ENCODE measurements around the gene MYO16.

The MYO16 gene

DNA sequence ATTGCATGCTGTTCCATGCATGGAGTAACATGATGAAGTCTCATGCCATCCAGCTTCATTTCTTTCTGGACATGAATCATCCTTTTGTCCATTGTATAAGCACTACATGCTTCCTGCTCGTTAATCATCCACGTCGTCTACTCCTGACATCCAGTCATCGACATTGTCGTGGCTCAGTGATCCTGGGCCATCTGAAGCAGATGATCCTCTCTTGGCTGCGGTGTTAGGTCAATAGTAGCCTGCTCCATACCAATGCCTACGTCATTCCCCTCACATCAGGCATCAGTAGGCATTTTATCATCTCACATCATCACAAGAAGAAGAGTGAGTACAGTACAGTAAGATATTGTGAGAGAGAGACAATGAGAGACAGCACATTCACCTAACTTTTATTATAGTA is 7.9 kb upstream of the MYO16 start:
- no peak for DNase-seq
- H3K36me3 Mint-ChIP-seq (ENCODE audit: low read depth), result no peaks in the 10 kb centered on the region
- no peak overlapping the region for H3K4me3 Mint-ChIP-seq
- H3K27ac Mint-ChIP-seq, result no peak overlapping the region
- no peaks in the 10 kb centered on the region for H3K4me1 Mint-ChIP-seq
- no peaks in the 10 kb centered on the region for H3K9me3 Mint-ChIP-seq
- TF ChIP-seq, protein P1, sequence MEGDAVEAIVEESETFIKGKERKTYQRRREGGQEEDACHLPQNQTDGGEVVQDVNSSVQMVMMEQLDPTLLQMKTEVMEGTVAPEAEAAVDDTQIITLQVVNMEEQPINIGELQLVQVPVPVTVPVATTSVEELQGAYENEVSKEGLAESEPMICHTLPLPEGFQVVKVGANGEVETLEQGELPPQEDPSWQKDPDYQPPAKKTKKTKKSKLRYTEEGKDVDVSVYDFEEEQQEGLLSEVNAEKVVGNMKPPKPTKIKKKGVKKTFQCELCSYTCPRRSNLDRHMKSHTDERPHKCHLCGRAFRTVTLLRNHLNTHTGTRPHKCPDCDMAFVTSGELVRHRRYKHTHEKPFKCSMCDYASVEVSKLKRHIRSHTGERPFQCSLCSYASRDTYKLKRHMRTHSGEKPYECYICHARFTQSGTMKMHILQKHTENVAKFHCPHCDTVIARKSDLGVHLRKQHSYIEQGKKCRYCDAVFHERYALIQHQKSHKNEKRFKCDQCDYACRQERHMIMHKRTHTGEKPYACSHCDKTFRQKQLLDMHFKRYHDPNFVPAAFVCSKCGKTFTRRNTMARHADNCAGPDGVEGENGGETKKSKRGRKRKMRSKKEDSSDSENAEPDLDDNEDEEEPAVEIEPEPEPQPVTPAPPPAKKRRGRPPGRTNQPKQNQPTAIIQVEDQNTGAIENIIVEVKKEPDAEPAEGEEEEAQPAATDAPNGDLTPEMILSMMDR (IDR thresholded peaks at IDR 0.05), result no peak
- peaks cover 8% of the 10 kb centered on the region for H3K27me3 Mint-ChIP-seq (ENCODE audit: low read depth, poor library complexity)

DNA sequence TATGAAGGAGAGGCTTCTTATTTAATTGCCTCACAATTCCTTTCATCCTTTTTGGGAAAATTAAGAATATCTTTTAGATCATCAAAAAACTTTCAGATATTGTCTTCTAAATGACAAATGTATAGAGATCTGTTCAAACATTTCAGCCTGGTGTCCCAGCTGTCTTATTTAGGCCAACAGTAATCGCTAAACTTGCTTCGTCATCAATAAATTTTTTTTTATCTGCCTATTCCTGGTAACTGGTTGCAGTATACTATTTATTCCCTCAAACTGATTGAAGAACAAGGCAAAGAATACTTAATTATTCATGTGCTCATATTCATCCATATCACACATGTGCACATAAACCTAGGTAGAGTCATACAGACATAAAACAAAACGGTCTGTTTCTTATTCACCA is 5.3 kb upstream of the MYO16 start:
- Mint-ChIP-seq H3K27me3 (ENCODE audit: low read depth, poor library complexity) (peaks cover 4% of the 10 kb centered on the region), H3K36me3 (ENCODE audit: low read depth) (no peaks in the 10 kb centered on the region), H3K4me3 (no peak overlapping the region), H3K9me3 (no peaks in the 10 kb centered on the region), H3K27ac (no peak overlapping the region), H3K4me1 (no peaks in the 10 kb centered on the region)
- no peak for DNase-seq
- TF ChIP-seq, protein P1 (IDR thresholded peaks at IDR 0.05), result no peak

DNA sequence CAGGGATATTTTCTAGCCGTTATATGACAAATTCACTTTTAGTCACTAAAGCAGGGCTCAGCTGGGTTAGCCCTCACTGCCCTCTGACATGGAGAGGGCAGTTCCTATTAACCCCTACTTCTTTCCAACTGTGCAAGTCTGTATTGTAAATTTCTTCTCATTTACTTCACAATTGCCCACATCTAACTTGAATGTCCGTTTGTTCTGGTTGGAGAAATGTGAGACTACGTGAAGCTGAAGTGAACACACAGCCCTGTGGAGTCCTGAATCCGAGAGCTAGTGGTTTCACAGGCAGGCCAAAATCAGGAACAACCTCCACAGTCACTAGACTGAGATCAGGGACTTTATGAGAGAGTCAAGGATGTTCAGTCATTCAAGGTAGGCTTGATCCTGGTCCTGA is 4.4 kb upstream of the MYO16 start:
- Mint-ChIP-seq H3K36me3 (ENCODE audit: low read depth) (no peaks in the 10 kb centered on the region), H3K4me1 (no peaks in the 10 kb centered on the region), H3K9me3 (no peaks in the 10 kb centered on the region), H3K27me3 (ENCODE audit: low read depth, poor library complexity) (peaks cover 4% of the 10 kb centered on the region), H3K27ac (no peak overlapping the region), H3K4me3 (no peak overlapping the region)
- no peak for DNase-seq
- TF ChIP-seq, protein P1 (IDR thresholded peaks at IDR 0.05), result no peak

- TF ChIP-seq, protein P1 (IDR thresholded peaks at IDR 0.05), result no peak
- H3K27me3 Mint-ChIP-seq (ENCODE audit: low read depth, poor library complexity), result no peaks in the 10 kb centered on the region
- no peak for DNase-seq
- H3K4me3 Mint-ChIP-seq, result no peak overlapping the region
- no peak overlapping the region for H3K27ac Mint-ChIP-seq
- H3K9me3 Mint-ChIP-seq, result no peaks in the 10 kb centered on the region
- no peaks in the 10 kb centered on the region for H3K36me3 Mint-ChIP-seq (ENCODE audit: low read depth)
- H3K4me1 Mint-ChIP-seq, result no peaks in the 10 kb centered on the region
Observed at GRCh38 chr13:108629988-108630387, 577 bp downstream of the MYO16 start.

DNA sequence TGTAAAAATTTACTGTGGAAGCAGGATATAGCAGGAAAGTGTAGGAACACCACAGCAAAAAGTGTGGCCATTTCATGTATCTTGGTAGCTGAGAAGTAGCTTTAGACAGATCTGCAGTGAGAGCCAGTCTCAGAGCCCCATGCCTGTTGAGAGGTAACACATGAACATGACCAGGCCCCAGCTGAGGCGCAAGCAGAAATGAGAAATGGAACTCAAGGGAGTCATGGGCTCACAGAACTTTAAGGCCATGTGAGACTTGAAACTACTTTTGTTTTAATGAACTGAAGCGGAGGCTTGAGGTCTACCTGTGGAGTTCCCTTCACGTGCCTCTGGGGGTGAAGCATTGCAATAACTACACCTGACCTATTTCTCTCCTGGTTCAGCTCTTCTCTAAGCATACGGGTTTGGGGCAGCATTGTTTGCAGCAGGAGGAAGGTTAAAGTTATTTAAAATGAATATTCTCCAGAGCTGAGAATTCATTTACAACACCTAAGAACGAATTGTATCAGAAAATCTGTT is 3.3 kb downstream of the MYO16 start:
- TF ChIP-seq, protein P1 (IDR thresholded peaks at IDR 0.05), result no peak
- Mint-ChIP-seq H3K27me3 (ENCODE audit: low read depth, poor library complexity) (no peaks in the 10 kb centered on the region), H3K27ac (no peak overlapping the region)

GRCh38 chr13:108638901-108639300 is 9.5 kb downstream of the MYO16 start:
- no peaks in the 10 kb centered on the region for H3K9me3 Mint-ChIP-seq
- no peak overlapping the region for H3K4me3 Mint-ChIP-seq
- no peaks in the 10 kb centered on the region for H3K36me3 Mint-ChIP-seq (ENCODE audit: low read depth)
- H3K4me1 Mint-ChIP-seq, result no peaks in the 10 kb centered on the region
- TF ChIP-seq, protein P1 (IDR thresholded peaks at IDR 0.05), result no peak
- no peaks in the 10 kb centered on the region for H3K27me3 Mint-ChIP-seq (ENCODE audit: low read depth, poor library complexity)
- H3K27ac Mint-ChIP-seq, result no peak overlapping the region
- no peak for DNase-seq

More for the DNA sequence above, 3.3 kb downstream of the MYO16 start:
- Mint-ChIP-seq H3K4me1 (no peaks in the 10 kb centered on the region), H3K9me3 (no peaks in the 10 kb centered on the region), H3K36me3 (ENCODE audit: low read depth) (no peaks in the 10 kb centered on the region), H3K4me3 (no peak overlapping the region)
- no peak for DNase-seq

Measured in nephron progenitor cell (in vitro differentiated cells).